ENCODE data around the gene CDK11B.
"Not testable (repeated sequence)": the region's sequence is repeated elsewhere in the genome, so short reads cannot be mapped to it uniquely, and the experiment has no call there.

Gene CDK11B

DNA sequence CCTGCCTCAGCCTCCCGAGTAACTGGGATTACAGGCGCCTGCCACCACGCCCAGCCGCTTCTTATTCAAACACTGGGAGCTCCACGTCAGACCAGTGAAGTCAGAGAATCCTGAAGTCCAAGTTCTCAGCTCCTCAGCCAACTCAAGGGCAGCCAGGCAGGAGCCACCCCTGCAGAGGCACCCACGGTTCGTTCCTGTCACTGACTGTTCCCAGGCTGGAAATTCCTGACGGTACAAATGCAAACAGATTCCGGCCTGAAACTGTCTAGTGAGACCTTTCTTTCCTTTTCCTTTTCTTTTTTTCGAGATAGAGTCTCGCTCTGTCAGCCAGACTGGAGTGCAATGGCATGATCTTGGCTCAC is 22.1 kb upstream of the CDK11B start:
- no peak for DNase-seq

DNA sequence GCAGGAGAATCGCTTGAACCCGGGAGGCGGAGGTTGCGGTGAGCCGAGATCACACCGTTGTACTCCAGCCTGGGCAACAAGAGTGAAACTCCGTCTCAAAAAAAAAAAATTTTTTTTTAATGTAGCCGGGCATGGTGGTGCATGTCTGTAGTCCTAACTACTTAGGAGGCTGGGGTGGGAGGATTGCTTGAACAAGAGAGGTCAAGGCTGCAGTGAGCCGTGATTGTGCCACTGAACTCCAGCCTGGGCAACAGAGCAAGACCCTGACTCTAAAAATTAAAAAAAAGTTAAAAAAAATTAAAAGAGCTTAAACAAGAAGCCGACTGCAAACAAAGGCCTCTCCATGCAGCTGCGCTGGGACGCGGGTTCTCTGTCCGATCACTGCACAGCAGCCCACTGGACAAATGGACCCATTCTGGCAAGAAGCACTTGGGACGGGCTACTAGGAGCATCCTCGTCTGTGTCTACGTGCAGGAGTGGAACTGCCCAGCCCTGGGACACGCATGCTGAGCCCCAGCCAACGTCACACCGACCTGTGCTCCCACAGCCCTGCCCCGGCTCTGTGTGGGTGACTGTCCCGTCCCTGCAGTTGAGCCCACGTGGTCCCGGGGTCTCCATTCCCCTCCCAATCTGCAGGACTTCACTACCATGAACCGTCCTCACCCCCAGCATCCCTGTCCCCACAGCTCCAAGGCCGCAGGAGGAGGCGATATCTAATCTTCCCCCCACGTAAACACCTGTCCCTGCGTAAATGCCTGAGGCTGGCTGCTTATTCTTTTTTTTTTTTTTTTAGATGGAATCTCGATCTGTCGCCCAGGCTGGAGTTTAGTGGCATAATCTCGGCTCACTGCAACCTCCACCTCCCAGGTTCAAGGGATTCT is 21.5 kb upstream of the CDK11B start:
- DNase-seq, result no peak

GRCh38 chr1:1678581-1679380 is 20.0 kb upstream of the CDK11B start:
- DNase-seq, result no peak

- DNase-seq, result no peak
Observed at GRCh38 chr1:1677718-1678580, 19.1 kb upstream of the CDK11B start.

- not testable (repeated sequence) for DNase-seq
Observed at GRCh38 chr1:1676087-1676486, 17.3 kb upstream of the CDK11B start.

DNA sequence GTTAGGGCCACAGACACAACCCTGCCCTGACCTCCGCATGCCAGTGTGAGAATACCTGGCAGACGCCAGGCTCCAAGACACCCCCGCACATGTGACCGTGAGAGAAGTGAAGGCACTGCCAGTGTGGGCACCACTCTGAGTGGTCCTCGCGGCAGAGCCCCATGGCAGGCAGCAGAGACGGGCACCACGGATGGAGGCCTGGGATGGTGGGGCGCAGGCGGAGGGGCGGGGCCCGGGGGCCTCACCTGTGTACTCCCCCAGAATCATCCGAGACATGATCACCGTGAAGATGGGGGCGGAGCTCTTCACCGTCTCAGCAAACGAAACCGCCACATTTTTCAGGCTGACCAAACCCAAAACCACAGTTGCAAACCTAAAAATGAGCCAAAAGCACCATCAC is 16.4 kb upstream of the CDK11B start:
- DNase-seq, result not testable (repeated sequence)

GRCh38 chr1:1674806-1675205 is 16.0 kb upstream of the CDK11B start:
- DNase-seq, result not testable (repeated sequence)

GRCh38 chr1:1672181-1672965 is 13.6 kb upstream of the CDK11B start:
- DNase-seq, result no peak

DNA sequence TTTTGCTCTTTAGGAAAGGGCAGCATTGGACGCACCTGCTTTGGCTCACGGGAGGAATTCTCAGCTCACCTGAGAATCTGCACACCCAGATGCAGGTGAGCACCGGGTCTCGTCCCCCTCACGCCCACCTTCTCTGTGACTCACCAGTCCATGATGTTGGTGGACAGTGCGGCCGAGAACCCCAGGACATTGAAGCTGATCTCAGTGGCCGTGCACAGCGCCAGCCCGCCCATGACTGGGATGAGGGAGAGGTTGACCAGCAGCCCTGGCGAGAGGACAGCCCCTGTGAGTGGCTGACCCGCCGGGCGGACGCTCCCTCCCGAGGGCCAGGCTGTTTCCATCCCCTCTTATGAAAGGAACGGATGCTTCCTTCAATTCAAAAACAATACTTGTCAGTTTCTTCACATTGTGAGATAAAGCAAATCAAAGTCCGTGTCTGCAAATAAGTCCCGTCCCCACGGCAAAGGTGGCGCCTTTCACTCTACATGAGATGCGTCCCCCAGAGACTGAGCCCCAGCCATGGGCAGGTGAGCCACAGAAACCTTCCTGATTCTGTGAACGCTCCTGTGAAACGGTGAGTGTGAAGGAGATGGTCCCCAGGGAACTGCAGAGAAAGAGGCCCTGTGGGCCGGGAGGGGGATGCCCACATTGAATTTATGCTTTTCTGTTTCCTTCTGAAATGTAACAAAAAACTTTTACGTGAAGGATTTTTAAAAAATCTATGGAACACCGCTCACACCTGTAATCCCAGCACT is 12.7 kb upstream of the CDK11B start:
- no peak for DNase-seq

- no peak for DNase-seq
Observed at GRCh38 chr1:1670866-1671265, 12.1 kb upstream of the CDK11B start.

DNA sequence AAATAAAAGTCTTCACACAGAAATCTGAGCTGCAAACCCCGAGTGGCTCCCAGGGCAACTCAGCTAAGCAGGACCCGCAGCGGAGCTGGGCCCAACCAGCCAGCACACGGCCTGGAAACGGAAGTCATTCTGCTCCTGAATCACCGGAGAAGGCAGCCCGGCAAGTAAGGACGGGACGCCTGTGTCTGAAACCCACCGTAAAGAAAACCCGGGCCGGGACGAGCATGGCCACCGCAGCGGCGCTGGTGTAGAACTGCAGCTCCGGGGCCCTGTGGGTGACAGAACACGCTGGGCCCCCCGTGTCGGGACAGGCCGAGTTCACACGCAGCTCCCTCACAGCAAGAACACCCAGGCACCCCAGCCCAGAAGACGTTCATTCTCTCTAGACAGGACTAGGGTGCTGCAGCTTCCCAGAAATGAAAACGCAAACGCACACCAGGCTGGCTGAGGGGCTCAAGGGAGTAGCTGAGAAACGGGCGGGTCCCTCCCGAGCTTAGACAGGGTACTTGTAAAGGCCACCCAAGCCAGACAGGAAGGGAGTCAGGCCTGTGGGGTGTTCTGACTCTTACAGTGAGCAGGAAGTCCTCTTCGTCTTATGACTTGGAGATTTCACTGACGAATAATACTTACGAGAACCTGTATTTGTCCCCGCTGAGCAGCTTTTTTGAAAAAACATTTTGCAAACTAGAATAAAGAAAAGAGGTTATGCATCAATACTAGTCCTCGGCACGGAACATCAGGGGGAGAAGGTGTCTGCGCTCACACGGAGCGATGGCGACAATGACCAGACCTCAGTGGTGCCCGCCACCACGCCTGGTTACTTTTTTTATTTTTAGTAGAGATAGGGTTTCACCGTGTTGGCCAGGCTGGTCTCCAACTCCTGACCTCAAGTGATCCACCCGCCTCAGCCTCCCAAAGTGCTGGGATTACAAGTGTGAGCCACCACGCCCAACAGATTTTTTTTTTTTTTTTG is 10.9 kb upstream of the CDK11B start:
- no peak for DNase-seq

GRCh38 chr1:1666526-1666925 is 7.7 kb upstream of the CDK11B start:
- DNase-seq, result no peak

- DNase-seq, result no peak
Observed at GRCh38 chr1:1665815-1666251, 7.0 kb upstream of the CDK11B start.

GRCh38 chr1:1664941-1665814 is 6.4 kb upstream of the CDK11B start:
- no peak for DNase-seq

- not testable (repeated sequence) for DNase-seq
Observed at GRCh38 chr1:1664318-1664717, 5.5 kb upstream of the CDK11B start.

- not testable (repeated sequence) for DNase-seq
Observed at GRCh38 chr1:1662830-1663560, 4.2 kb upstream of the CDK11B start.

DNA sequence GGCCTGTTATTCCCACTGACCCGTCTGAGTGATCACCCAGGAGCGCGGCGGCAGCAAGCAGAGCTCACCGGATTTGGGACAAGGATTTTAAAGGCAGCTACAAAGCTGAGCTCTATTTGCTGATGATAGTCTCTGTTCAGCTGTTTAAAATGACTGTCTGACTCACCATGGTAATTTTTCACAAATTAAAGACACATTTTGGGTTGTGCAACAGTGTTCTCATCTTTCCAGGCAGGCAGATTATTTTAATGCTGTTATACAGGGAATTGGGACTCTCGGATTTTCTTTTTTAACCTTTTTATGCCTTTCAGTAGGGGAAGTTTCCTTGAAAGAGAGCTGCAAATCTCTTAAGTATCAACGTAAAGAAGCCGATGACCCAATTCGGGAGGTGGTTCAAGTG is 3.6 kb upstream of the CDK11B start:
- not testable (repeated sequence) for DNase-seq

DNA sequence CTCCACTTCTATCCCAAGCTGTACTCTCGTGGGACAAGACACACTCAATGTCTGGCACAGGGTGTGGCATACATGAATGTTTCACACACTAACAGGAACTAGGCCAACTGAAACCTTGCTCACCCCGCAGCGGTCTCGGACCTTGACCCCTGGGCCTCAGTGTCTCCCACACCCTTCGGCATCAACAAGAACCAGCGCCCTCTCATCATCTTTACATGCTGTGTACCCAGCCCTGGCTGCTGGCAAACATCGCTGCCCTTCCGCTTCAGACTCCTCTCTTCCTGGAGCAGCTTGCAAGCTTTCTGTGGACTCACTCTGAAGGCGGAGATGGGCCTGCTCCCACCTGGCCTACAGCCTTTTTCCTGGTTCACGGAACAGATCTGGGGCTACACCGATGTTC is 10.5 kb downstream of the CDK11B start:
- DNase-seq, result not testable (repeated sequence)
